Neural crest cell (in vitro differentiated cells): Measurements from ENCODE around the gene PLRG1. TPM values are rescaled to one million over a fixed set of nuclear protein-coding genes. Genes with fewer than 3 reads are reported as not detected.
A peak's percentile ranks its signal among the peaks of the same experiment; 100 is the strongest.

ENCODE experiments used
- DNase-seq: peaks from one replicate; pipeline ENCODE4 v3.0.0; 2021; ENCODE audit warnings: low read depth, mixed read lengths, low spot score
- H3K27ac Mint-ChIP-seq: one replicate; pipeline ENCODE4 v1.8.0; 2021; ENCODE audit warnings: mild to moderate bottlenecking, mixed read lengths; ENCODE audit not compliant: unreplicated experiment
- H3K27me3 Mint-ChIP-seq: 2 replicates; pipeline ENCODE4 v1.8.0; 2021; ENCODE audit warnings: low read depth, mild to moderate bottlenecking, mixed read lengths
- H3K36me3 Mint-ChIP-seq: 2 replicates; pipeline ENCODE4 v1.8.0; 2021; ENCODE audit warnings: low read depth, mild to moderate bottlenecking, mixed read lengths
- H3K4me1 Mint-ChIP-seq: 2 replicates; pipeline ENCODE4 v1.8.0; 2021; ENCODE audit warnings: mixed read lengths
- H3K4me3 Mint-ChIP-seq: one replicate; pipeline ENCODE4 v1.8.0; 2021; ENCODE audit warnings: mild to moderate bottlenecking, mixed read lengths
- H3K9me3 Mint-ChIP-seq: 2 replicates; pipeline ENCODE4 v1.8.0; 2021; ENCODE audit warnings: mixed read lengths
- CTCF ChIP-seq: fragments of 200-600 bp; sonication (generic); conservative IDR thresholded peaks from 2 replicates; pipeline ENCODE4 v1.5.0; 2021; ENCODE audit warnings: antibody characterized with exemption, mild to moderate bottlenecking
- total RNA-seq: library from RNA; stranded (reverse); gene quantifications from 2 replicates; pipeline ENCODE4 v1.2.1, GENCODE V29; 2021

Gene PLRG1
- total RNA-seq, 1 donor from 2014 or later = 93.3 TPM

- no peak for DNase-seq
- Mint-ChIP-seq H3K4me1 (peaks cover 7% of the 10 kb centered on the region), H3K36me3 (no peaks in the 10 kb centered on the region), H3K9me3 (no peaks in the 10 kb centered on the region), H3K4me3 (no peak overlapping the region), H3K27ac (no peak overlapping the region), H3K27me3 (peaks cover 3% of the 10 kb centered on the region)
- TF ChIP-seq CTCF = no peak
Observed at GRCh38 chr4:154529728-154530519, 20.3 kb downstream of the PLRG1 start.

GRCh38 chr4:154528869-154529268, 21.3 kb downstream of the PLRG1 start:
- H3K9me3 Mint-ChIP-seq = no peaks in the 10 kb centered on the region
- H3K27ac Mint-ChIP-seq = no peak overlapping the region
- no peak for DNase-seq
- no peaks in the 10 kb centered on the region for H3K36me3 Mint-ChIP-seq
- peaks cover 3% of the 10 kb centered on the region for H3K27me3 Mint-ChIP-seq
- H3K4me1 Mint-ChIP-seq = peaks cover 9% of the 10 kb centered on the region
- no peak overlapping the region for H3K4me3 Mint-ChIP-seq
- TF ChIP-seq CTCF = no peak

- no peaks in the 10 kb centered on the region for H3K9me3 Mint-ChIP-seq
- no peak overlapping the region for H3K27ac Mint-ChIP-seq
- H3K4me3 Mint-ChIP-seq = no peak overlapping the region
- peaks cover 9% of the 10 kb centered on the region for H3K4me1 Mint-ChIP-seq
- no peak for DNase-seq
- H3K36me3 Mint-ChIP-seq = no peaks in the 10 kb centered on the region
- TF ChIP-seq CTCF = no peak
- H3K27me3 Mint-ChIP-seq = peaks cover 3% of the 10 kb centered on the region
Observed at GRCh38 chr4:154527308-154527707, 22.9 kb downstream of the PLRG1 start.

- H3K4me1 Mint-ChIP-seq = peaks cover 13% of the 10 kb centered on the region
- H3K36me3 Mint-ChIP-seq = no peaks in the 10 kb centered on the region
- H3K27ac Mint-ChIP-seq = no peak overlapping the region
- no peak for TF ChIP-seq CTCF
- no peak for DNase-seq
- H3K9me3 Mint-ChIP-seq = no peaks in the 10 kb centered on the region
- H3K27me3 Mint-ChIP-seq = peaks cover 3% of the 10 kb centered on the region
- H3K4me3 Mint-ChIP-seq = no peak overlapping the region
Observed at GRCh38 chr4:154526151-154526550, 24.0 kb downstream of the PLRG1 start.

GRCh38 chr4:154521607-154522006, 28.6 kb downstream of the PLRG1 start:
- peaks cover 48% of the 10 kb centered on the region for H3K4me1 Mint-ChIP-seq
- H3K4me3 Mint-ChIP-seq = no peak overlapping the region
- H3K27ac Mint-ChIP-seq = peak overlapping the region; percentile 14
- no peak for TF ChIP-seq CTCF
- DNase-seq = no peak
- H3K9me3 Mint-ChIP-seq = no peaks in the 10 kb centered on the region
- H3K36me3 Mint-ChIP-seq = no peaks in the 10 kb centered on the region
- peaks cover 1% of the 10 kb centered on the region for H3K27me3 Mint-ChIP-seq
